SK-N-SH treated with all-trans-retinoic acid at 6 μM for 48 hours (cell line): Measurements from ENCODE around the gene HPCAL1.

ENCODE experiments used
- ARNTL ChIP-seq: fragments of 450-650 bp; formaldehyde crosslinking; IDR thresholded peaks from 2 replicates; pipeline ENCODE4 v1.5.0; 2020; ENCODE audit warnings: low read depth, mild to moderate bottlenecking, moderate library complexity, borderline replicate concordance
- BACH2 ChIP-seq: fragments of 250-450 bp; sonication (Bioruptor Pico); IDR thresholded peaks from 2 replicates; pipeline ENCODE4 v1.9.0; 2021; ENCODE audit warnings: mild to moderate bottlenecking, borderline replicate concordance
- CREB5 ChIP-seq: fragments of 250-450 bp; sonication (Bioruptor Pico); IDR thresholded peaks from 2 replicates; pipeline ENCODE4 v1.5.1; 2020; ENCODE audit warnings: low read depth, mild to moderate bottlenecking, moderate library complexity
- CSDC2 ChIP-seq: fragments of 250-450 bp; sonication (Bioruptor Pico); IDR thresholded peaks from 2 replicates; pipeline ENCODE4 v1.5.0; 2020; ENCODE audit warnings: mild to moderate bottlenecking, moderate library complexity
- CSRNP3 ChIP-seq: fragments of 250-450 bp; sonication (Bioruptor Pico); IDR thresholded peaks from 2 replicates; pipeline ENCODE4 v1.5.1; 2021; ENCODE audit warnings: mild to moderate bottlenecking, moderate library complexity
- ESRRG ChIP-seq: fragments of 250-450 bp; sonication (Bioruptor Pico); IDR thresholded peaks from 2 replicates; pipeline ENCODE4 v1.6.1; 2021; ENCODE audit warnings: mild to moderate bottlenecking
- ISL1 ChIP-seq: fragments of 250-450 bp; sonication (Bioruptor Pico); IDR thresholded peaks from 2 replicates; pipeline ENCODE4 v2.1.2; 2022; ENCODE audit warnings: mild to moderate bottlenecking, moderate library complexity
- OSR1 ChIP-seq: fragments of 250-450 bp; sonication (Bioruptor Pico); IDR thresholded peaks from 2 replicates; pipeline ENCODE4 v1.8.0; 2022; ENCODE audit warnings: moderate library complexity, mild to moderate bottlenecking, inconsistent platforms
- PATZ1 ChIP-seq: fragments of 250-450 bp; sonication (Bioruptor Pico); IDR thresholded peaks from 2 replicates; pipeline ENCODE4 v1.8.0; 2020; ENCODE audit warnings: mild to moderate bottlenecking, moderate library complexity, borderline replicate concordance
- PPARA ChIP-seq: fragments of 250-450 bp; sonication (Bioruptor Pico); IDR thresholded peaks from 2 replicates; pipeline ENCODE4 v1.5.0; 2020; ENCODE audit warnings: mild to moderate bottlenecking, borderline replicate concordance
- RARB ChIP-seq: fragments of 250-450 bp; sonication (Bioruptor Pico); IDR thresholded peaks from 2 replicates; pipeline ENCODE4 v1.8.0; 2021; ENCODE audit warnings: mild to moderate bottlenecking, moderate library complexity
- TOX ChIP-seq: fragments of 250-450 bp; sonication (Bioruptor Pico); IDR thresholded peaks from 2 replicates; pipeline ENCODE4 v1.8.0; 2021; ENCODE audit warnings: mild to moderate bottlenecking, moderate library complexity, borderline replicate concordance
- ZFP30 ChIP-seq: fragments of 450-650 bp; formaldehyde crosslinking; IDR thresholded peaks from 2 replicates; pipeline ENCODE4 v1.5.0; 2022; ENCODE audit warnings: mild to moderate bottlenecking, moderate library complexity
- ZNF70 ChIP-seq: fragments of 450-650 bp; formaldehyde crosslinking; IDR thresholded peaks from 2 replicates; pipeline ENCODE4 v1.5.0; 2020; ENCODE audit warnings: mild to moderate bottlenecking, moderate library complexity

GRCh38 chr2:10254373-10255188 lies 48.1 kb upstream of the HPCAL1 start:
- TF ChIP-seq PATZ1 (CRISPR knock-in tag), result no peak
- no peak for TF ChIP-seq ZNF70 (CRISPR knock-in tag)
- TF ChIP-seq ARNTL (CRISPR knock-in tag), result no peak
- no peak for TF ChIP-seq ISL1 (CRISPR knock-in tag)
- no peak for TF ChIP-seq ZFP30
- no peak for TF ChIP-seq OSR1 (CRISPR knock-in tag)
- no peak for TF ChIP-seq RARB (CRISPR knock-in tag)
- TF ChIP-seq TOX, result no peak
- no peak for TF ChIP-seq CSRNP3 (CRISPR knock-in tag)
- no peak for TF ChIP-seq ESRRG (CRISPR knock-in tag)
- TF ChIP-seq PPARA (CRISPR knock-in tag), result no peak
- TF ChIP-seq CSDC2 (CRISPR knock-in tag), result no peak
- TF ChIP-seq CREB5 (CRISPR knock-in tag), result no peak
- TF ChIP-seq BACH2 (CRISPR knock-in tag), result no peak
